GM18511 (cell line): Measurements from ENCODE around the gene ZNF561.
"Not testable (repeated sequence)": the region's sequence is repeated elsewhere in the genome, so short reads cannot be mapped to it uniquely, and the experiment has no call there.

Experiments used
- ATAC-seq: cut with Tn5 transposase; IDR thresholded peaks from one replicate; pipeline ENCODE4 v1.9.1; 2021; ENCODE audit warnings: mild to moderate bottlenecking, moderate library complexity; ENCODE audit not compliant: unreplicated experiment

Gene ZNF561

GRCh38 chr19:9582081-9582725 lies 38.8 kb downstream of the ZNF561 start:
- ATAC-seq: not testable (repeated sequence)

GRCh38 chr19:9580728-9581127 lies 40.3 kb downstream of the ZNF561 start:
- no peak for ATAC-seq

- ATAC-seq: no peak
Observed at GRCh38 chr19:9570255-9570654, 50.8 kb downstream of the ZNF561 start.

GRCh38 chr19:9566729-9567128 lies 54.3 kb downstream of the ZNF561 start:
- no peak for ATAC-seq

- no peak for ATAC-seq
Observed at GRCh38 chr19:9565900-9566705, 54.9 kb downstream of the ZNF561 start.
